GM23338 (cell line): ENCODE data around the gene NDUFAB1. TPM values are rescaled to one million over a fixed set of nuclear protein-coding genes. Genes with fewer than 3 reads are reported as not detected.
"Not testable (repeated sequence)": the region's sequence is repeated elsewhere in the genome, so short reads cannot be mapped to it uniquely, and the experiment has no call there.

Experiments
- ATAC-seq: fragments of 200-7000 bp; cut with Tn5 transposase; 3 replicates; pipeline ENCODE4 v1.9.1; 2020
- DNase-seq: peaks from one replicate; pipeline ENCODE4 v3.0.0-alpha.2; 2015; ENCODE audit warnings: low spot score
- H2AFZ ChIP-seq: fragments of 200-600 bp; sonication (generic); 2 replicates; pipeline ENCODE4 v1.8.0; 2016; ENCODE audit warnings: antibody characterized with exemption, mild to moderate bottlenecking, moderate library complexity
- H3F3A ChIP-seq: fragments of 200-600 bp; sonication (generic); replicated peaks from 2 replicates; pipeline ENCODE4 v1.8.0; 2017; ENCODE audit warnings: antibody characterized with exemption, mixed run types, low read depth
- H3K27ac ChIP-seq: fragments of 200-600 bp; sonication (generic); 2 replicates; pipeline ENCODE4 v1.6.1; 2016; ENCODE audit warnings: low read depth
- H3K27me3 ChIP-seq: fragments of 200-600 bp; sonication (generic); 2 replicates; pipeline ENCODE4 v1.8.0; 2016; ENCODE audit warnings: mild to moderate bottlenecking, mixed run types, moderate library complexity; ENCODE audit not compliant: insufficient read depth
- H3K36me3 ChIP-seq: fragments of 200-600 bp; sonication (generic); 2 replicates; pipeline ENCODE4 v1.8.0; 2016; ENCODE audit warnings: mild to moderate bottlenecking; ENCODE audit not compliant: insufficient read depth
- H3K4me1 ChIP-seq: fragments of 200-600 bp; sonication (generic); 2 replicates; pipeline ENCODE4 v1.8.0; 2016; ENCODE audit warnings: mild to moderate bottlenecking, moderate library complexity; ENCODE audit not compliant: insufficient read depth
- H3K4me2 ChIP-seq: fragments of 200-600 bp; sonication (generic); 2 replicates; pipeline ENCODE4 v1.7.1; 2017; ENCODE audit warnings: mixed run types
- H3K4me3 ChIP-seq: fragments of 200-600 bp; sonication (generic); 2 replicates; pipeline ENCODE4 v1.6.1; 2016; ENCODE audit warnings: mixed run types
- H3K79me2 ChIP-seq: fragments of 200-600 bp; sonication (generic); replicated peaks from 2 replicates; pipeline ENCODE4 v1.8.0; 2017; ENCODE audit warnings: mild to moderate bottlenecking; ENCODE audit not compliant: insufficient read depth
- H3K9me2 ChIP-seq: fragments of 200-600 bp; sonication (generic); 2 replicates; pipeline ENCODE4 v1.8.0; 2017; ENCODE audit not compliant: insufficient read depth
- H4K20me1 ChIP-seq: fragments of 200-600 bp; sonication (generic); replicated peaks from 2 replicates; pipeline ENCODE4 v1.8.0; 2017; ENCODE audit warnings: mild to moderate bottlenecking; ENCODE audit not compliant: insufficient read depth
- H3K27ac Mint-ChIP-seq: 2 replicates; pipeline ENCODE4 v1.8.0; 2020; ENCODE audit warnings: inconsistent platforms, mild to moderate bottlenecking, moderate library complexity, mixed read lengths
- H3K27me3 Mint-ChIP-seq: 3 replicates; pipeline ENCODE4 v1.8.0; 2022; ENCODE audit warnings: low read depth, mild to moderate bottlenecking, moderate library complexity, mixed read lengths, inconsistent platforms; ENCODE audit not compliant: insufficient read depth, poor library complexity
- H3K36me3 Mint-ChIP-seq: 3 replicates; pipeline ENCODE4 v1.8.0; 2021; ENCODE audit warnings: low read depth, mild to moderate bottlenecking, inconsistent platforms, moderate library complexity, mixed read lengths
- H3K4me1 Mint-ChIP-seq: 3 replicates; pipeline ENCODE4 v1.8.0; 2020; ENCODE audit warnings: mild to moderate bottlenecking, inconsistent platforms, mixed read lengths
- H3K4me3 Mint-ChIP-seq: 3 replicates; pipeline ENCODE4 v1.8.0; 2021; ENCODE audit warnings: moderate library complexity, mild to moderate bottlenecking, inconsistent platforms, mixed read lengths
- H3K9me3 Mint-ChIP-seq: 3 replicates; pipeline ENCODE4 v1.8.0; 2020; ENCODE audit warnings: moderate library complexity, mild to moderate bottlenecking, inconsistent platforms, mixed read lengths
- CTCF ChIP-seq, 2 experiments: fragments of 200-600 bp in 1 of 2; sonication (generic) in 1 of 2; conservative IDR thresholded peaks; 2 replicates each; pipeline versions ENCODE4 v1.5.1 to v1.6.1; 2016 to 2017; ENCODE audit warnings: antibody characterized with exemption in 2 of 2, low read depth in 2 of 2, mild to moderate bottlenecking in 2 of 2, moderate library complexity in 1 of 2
- EZH2 ChIP-seq: fragments of 200-600 bp; sonication (generic); IDR thresholded peaks from one replicate; pipeline ENCODE4 v1.8.0; 2017; ENCODE audit warnings: antibody characterized with exemption, mild to moderate bottlenecking, low read depth; ENCODE audit not compliant: unreplicated experiment
- POLR2AphosphoS5 ChIP-seq: IDR thresholded peaks from 2 replicates; pipeline ENCODE4 v1.6.1; 2016; ENCODE audit warnings: antibody characterized with exemption, low read depth
- ZNF331 ChIP-seq: fragments of 250-450 bp; sonication (Bioruptor Pico); IDR thresholded peaks from 2 replicates; pipeline ENCODE4 v1.5.0; 2020; ENCODE audit warnings: low read depth, mild to moderate bottlenecking, moderate library complexity
- polyA plus RNA-seq: library from polyadenylated mRNA; unstranded; fragments of >200 nt; fragmentation: Nextera tagmentation; extraction: Ambion mirVana; gene quantifications from 2 replicates; pipeline ENCODE4 v1.2.1, GENCODE V29; 2016
- total RNA-seq: library from RNA; depleted of rRNA; stranded (reverse); fragments of >200 nt; shearing (Covaris generic); gene quantifications from 2 replicates; pipeline ENCODE4 v1.2.3, GENCODE V29; 2014
- TF ChIP-seq, protein P1 (sequence below): IDR thresholded peaks from one replicate; pipeline ENCODE4 v1.6.1; 2018; ENCODE audit warnings: antibody characterized with exemption; ENCODE audit not compliant: unreplicated experiment
- TF ChIP-seq, protein P2 (sequence below): fragments of 250-450 bp; sonication (Bioruptor Pico); IDR thresholded peaks from 2 replicates; pipeline ENCODE4 v1.5.0; 2020; ENCODE audit warnings: mild to moderate bottlenecking, moderate library complexity
- TF ChIP-seq, protein P3 (sequence below): IDR thresholded peaks from 2 replicates; pipeline ENCODE4 v1.6.1; 2016; ENCODE audit warnings: antibody characterized with exemption

Gene NDUFAB1
- total and polyA plus RNA-seq, 2 experiments from 2014 or later: 136 to 477 TPM

GRCh38 chr16:23540817-23541178 is 55.3 kb downstream of the NDUFAB1 start:
- H3K36me3 Mint-ChIP-seq: peaks cover 55% of the 10 kb centered on the region

DNA sequence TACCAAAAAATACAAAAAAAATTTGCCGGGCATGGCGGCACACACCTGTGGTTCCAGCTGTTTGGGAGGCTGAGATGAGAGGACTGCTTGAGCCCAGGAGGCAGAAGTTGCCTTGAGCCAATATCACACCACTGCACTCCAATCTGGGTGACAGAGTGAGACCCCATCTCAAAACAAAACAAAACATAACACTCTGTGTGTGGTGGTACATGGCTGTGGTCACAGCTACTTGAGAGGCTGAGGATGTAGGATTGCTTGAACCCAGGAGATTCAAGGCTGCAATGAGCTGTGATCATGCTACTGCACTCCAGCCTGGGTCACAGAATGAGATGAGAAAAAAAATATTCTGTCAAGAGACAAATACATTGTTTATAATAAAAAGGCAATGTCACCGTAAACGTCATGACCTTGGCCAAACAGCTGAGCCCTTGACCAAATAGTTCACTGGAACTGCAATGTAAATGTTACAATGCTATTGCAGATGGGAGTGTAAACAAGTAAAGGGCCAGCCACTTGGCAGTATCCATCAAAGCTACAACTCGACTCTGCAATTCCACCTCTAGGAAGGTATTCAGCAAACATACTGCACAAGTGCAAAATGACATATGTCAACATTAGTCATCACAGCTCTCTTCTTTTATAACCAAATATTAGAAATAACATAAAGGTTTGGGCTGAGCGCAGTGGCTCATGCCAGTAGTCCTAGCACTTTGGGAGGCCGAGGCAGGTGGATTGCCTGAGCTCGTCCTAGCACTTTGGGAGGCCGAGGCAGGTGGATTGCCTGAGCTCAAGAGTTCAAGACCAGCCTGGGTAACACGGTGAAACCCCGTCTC is 55.9 kb downstream of the NDUFAB1 start:
- H3K9me3 Mint-ChIP-seq: no peaks in the 10 kb centered on the region
- Histone ChIP-seq H2AFZ (no peak overlapping the region), H3K4me2 (no peak overlapping the region), H3K9me2 (no peaks in the 10 kb centered on the region), H3K79me2 (no peaks in the 10 kb centered on the region), H3K36me3 (peaks cover 43% of the 10 kb centered on the region), H3K4me1 (no peaks in the 10 kb centered on the region), H3K27me3 (no peaks in the 10 kb centered on the region), H3F3A (no peaks in the 10 kb centered on the region), H4K20me1 (peaks cover 5% of the 10 kb centered on the region), H3K4me3 (no peak overlapping the region), H3K27ac (no peak overlapping the region)
- no peak for DNase-seq
- H3K27ac Mint-ChIP-seq: no peak overlapping the region
- peaks cover 8% of the 10 kb centered on the region for H3K27me3 Mint-ChIP-seq
- no peak for ATAC-seq
- peaks cover 56% of the 10 kb centered on the region for H3K36me3 Mint-ChIP-seq
- TF ChIP-seq, protein P1, sequence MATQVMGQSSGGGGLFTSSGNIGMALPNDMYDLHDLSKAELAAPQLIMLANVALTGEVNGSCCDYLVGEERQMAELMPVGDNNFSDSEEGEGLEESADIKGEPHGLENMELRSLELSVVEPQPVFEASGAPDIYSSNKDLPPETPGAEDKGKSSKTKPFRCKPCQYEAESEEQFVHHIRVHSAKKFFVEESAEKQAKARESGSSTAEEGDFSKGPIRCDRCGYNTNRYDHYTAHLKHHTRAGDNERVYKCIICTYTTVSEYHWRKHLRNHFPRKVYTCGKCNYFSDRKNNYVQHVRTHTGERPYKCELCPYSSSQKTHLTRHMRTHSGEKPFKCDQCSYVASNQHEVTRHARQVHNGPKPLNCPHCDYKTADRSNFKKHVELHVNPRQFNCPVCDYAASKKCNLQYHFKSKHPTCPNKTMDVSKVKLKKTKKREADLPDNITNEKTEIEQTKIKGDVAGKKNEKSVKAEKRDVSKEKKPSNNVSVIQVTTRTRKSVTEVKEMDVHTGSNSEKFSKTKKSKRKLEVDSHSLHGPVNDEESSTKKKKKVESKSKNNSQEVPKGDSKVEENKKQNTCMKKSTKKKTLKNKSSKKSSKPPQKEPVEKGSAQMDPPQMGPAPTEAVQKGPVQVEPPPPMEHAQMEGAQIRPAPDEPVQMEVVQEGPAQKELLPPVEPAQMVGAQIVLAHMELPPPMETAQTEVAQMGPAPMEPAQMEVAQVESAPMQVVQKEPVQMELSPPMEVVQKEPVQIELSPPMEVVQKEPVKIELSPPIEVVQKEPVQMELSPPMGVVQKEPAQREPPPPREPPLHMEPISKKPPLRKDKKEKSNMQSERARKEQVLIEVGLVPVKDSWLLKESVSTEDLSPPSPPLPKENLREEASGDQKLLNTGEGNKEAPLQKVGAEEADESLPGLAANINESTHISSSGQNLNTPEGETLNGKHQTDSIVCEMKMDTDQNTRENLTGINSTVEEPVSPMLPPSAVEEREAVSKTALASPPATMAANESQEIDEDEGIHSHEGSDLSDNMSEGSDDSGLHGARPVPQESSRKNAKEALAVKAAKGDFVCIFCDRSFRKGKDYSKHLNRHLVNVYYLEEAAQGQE: no peak
- TF ChIP-seq POLR2AphosphoS5: no peak
- TF ChIP-seq ZNF331 (CRISPR knock-in tag): no peak
- TF ChIP-seq, protein P2, sequence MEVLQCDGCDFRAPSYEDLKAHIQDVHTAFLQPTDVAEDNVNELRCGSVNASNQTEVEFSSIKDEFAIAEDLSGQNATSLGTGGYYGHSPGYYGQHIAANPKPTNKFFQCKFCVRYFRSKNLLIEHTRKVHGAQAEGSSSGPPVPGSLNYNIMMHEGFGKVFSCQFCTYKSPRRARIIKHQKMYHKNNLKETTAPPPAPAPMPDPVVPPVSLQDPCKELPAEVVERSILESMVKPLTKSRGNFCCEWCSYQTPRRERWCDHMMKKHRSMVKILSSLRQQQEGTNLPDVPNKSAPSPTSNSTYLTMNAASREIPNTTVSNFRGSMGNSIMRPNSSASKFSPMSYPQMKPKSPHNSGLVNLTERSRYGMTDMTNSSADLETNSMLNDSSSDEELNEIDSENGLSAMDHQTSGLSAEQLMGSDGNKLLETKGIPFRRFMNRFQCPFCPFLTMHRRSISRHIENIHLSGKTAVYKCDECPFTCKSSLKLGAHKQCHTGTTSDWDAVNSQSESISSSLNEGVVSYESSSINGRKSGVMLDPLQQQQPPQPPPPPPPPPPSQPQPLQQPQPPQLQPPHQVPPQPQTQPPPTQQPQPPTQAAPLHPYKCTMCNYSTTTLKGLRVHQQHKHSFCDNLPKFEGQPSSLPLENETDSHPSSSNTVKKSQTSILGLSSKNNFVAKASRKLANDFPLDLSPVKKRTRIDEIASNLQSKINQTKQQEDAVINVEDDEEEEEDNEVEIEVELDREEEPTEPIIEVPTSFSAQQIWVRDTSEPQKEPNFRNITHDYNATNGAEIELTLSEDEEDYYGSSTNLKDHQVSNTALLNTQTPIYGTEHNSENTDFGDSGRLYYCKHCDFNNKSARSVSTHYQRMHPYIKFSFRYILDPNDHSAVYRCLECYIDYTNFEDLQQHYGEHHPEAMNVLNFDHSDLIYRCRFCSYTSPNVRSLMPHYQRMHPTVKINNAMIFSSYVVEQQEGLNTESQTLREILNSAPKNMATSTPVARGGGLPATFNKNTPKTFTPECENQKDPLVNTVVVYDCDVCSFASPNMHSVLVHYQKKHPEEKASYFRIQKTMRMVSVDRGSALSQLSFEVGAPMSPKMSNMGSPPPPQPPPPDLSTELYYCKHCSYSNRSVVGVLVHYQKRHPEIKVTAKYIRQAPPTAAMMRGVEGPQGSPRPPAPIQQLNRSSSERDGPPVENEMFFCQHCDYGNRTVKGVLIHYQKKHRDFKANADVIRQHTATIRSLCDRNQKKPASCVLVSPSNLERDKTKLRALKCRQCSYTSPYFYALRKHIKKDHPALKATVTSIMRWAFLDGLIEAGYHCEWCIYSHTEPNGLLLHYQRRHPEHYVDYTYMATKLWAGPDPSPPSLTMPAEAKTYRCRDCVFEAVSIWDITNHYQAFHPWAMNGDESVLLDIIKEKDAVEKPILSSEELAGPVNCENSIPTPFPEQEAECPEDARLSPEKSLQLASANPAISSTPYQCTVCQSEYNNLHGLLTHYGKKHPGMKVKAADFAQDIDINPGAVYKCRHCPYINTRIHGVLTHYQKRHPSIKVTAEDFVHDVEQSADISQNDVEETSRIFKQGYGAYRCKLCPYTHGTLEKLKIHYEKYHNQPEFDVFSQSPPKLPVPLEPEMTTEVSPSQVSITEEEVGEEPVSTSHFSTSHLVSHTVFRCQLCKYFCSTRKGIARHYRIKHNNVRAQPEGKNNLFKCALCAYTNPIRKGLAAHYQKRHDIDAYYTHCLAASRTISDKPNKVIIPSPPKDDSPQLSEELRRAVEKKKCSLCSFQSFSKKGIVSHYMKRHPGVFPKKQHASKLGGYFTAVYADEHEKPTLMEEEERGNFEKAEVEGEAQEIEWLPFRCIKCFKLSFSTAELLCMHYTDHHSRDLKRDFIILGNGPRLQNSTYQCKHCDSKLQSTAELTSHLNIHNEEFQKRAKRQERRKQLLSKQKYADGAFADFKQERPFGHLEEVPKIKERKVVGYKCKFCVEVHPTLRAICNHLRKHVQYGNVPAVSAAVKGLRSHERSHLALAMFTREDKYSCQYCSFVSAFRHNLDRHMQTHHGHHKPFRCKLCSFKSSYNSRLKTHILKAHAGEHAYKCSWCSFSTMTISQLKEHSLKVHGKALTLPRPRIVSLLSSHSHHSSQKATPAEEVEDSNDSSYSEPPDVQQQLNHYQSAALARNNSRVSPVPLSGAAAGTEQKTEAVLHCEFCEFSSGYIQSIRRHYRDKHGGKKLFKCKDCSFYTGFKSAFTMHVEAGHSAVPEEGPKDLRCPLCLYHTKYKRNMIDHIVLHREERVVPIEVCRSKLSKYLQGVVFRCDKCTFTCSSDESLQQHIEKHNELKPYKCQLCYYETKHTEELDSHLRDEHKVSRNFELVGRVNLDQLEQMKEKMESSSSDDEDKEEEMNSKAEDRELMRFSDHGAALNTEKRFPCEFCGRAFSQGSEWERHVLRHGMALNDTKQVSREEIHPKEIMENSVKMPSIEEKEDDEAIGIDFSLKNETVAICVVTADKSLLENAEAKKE (CRISPR knock-in tag): no peak
- no peak for TF ChIP-seq CTCF (conservative IDR thresholded peaks at IDR 0.05; ENCODE audit: low read depth in 2 of 2)
- no peak for TF ChIP-seq EZH2
- TF ChIP-seq, protein P3, sequence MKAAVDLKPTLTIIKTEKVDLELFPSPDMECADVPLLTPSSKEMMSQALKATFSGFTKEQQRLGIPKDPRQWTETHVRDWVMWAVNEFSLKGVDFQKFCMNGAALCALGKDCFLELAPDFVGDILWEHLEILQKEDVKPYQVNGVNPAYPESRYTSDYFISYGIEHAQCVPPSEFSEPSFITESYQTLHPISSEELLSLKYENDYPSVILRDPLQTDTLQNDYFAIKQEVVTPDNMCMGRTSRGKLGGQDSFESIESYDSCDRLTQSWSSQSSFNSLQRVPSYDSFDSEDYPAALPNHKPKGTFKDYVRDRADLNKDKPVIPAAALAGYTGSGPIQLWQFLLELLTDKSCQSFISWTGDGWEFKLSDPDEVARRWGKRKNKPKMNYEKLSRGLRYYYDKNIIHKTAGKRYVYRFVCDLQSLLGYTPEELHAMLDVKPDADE: no peak
- H3K4me3 Mint-ChIP-seq: no peak overlapping the region
- no peaks in the 10 kb centered on the region for H3K4me1 Mint-ChIP-seq

More at GRCh38 chr16:23540817-23541178, 55.3 kb downstream of the NDUFAB1 start:
- not testable (repeated sequence) for H3K27me3 Mint-ChIP-seq, H3F3A ChIP-seq, H3K9me3 Mint-ChIP-seq, H3K9me2 ChIP-seq, H3K4me2 ChIP-seq, H3K4me1 ChIP-seq, H3K27ac ChIP-seq, H2AFZ ChIP-seq, H3K4me3 ChIP-seq, H3K4me3 Mint-ChIP-seq, H3K4me1 Mint-ChIP-seq, ATAC-seq, DNase-seq, H4K20me1 ChIP-seq, H3K27ac Mint-ChIP-seq, H3K79me2 ChIP-seq, H3K27me3 ChIP-seq
- H3K36me3 ChIP-seq: peaks cover 38% of the 10 kb centered on the region
